PC-9 (cell line): ENCODE measurements around the gene GDPD5.

ENCODE experiments used
- CTCF ChIP-seq: fragments of 200-600 bp; sonication (generic); conservative IDR thresholded peaks from 2 replicates; pipeline ENCODE4 v1.6.1; 2017; ENCODE audit warnings: mixed run types, antibody characterized with exemption, mild to moderate bottlenecking, moderate library complexity
- EZH2 ChIP-seq: fragments of 200-600 bp; sonication (generic); IDR thresholded peaks from 2 replicates; pipeline ENCODE4 v1.8.0; 2017; ENCODE audit warnings: antibody characterized with exemption, low read depth

GRCh38 chr11:75475767-75476650 is 49.7 kb downstream of the GDPD5 start:
- TF ChIP-seq CTCF (no peak), EZH2 (no peak)
